WTC11 (cell line): ENCODE data around the gene SPATA31D3. TPM values are rescaled to one million over a fixed set of nuclear protein-coding genes. Genes with fewer than 3 reads are reported as not detected.

ENCODE experiments used
- ATAC-seq: fragments of 200-7000 bp; cut with Tn5 transposase; 2 replicates; pipeline ENCODE4 v1.10.0; 2021; ENCODE audit warnings: mild to moderate bottlenecking, moderate library complexity
- CTCF ChIA-PET: fragments of 300-600 bp; sonication (Branson Sonifier 250); formaldehyde crosslinking; loops from one replicate; lab custom pipeline; 2021; ENCODE audit warnings: antibody characterized with exemption; lab: Charles Lee
- POLR2A ChIA-PET: fragments of 350-600 bp; sonication (Branson Sonifier 250); formaldehyde crosslinking; loops from one replicate; lab custom pipeline; 2021; ENCODE audit warnings: antibody characterized with exemption; lab: Charles Lee
- DNase-seq: peaks from one replicate; pipeline ENCODE4 v3.0.0; 2021; ENCODE audit warnings: low spot score
- H3K27ac Mint-ChIP-seq: 2 replicates; pipeline ENCODE4 v1.8.0; 2021; ENCODE audit warnings: mixed read lengths
- H3K27me3 Mint-ChIP-seq: 2 replicates; pipeline ENCODE4 v1.8.0; 2021; ENCODE audit warnings: low read depth, mild to moderate bottlenecking, moderate library complexity, mixed read lengths
- H3K36me3 Mint-ChIP-seq: 2 replicates; pipeline ENCODE4 v1.8.0; 2021; ENCODE audit warnings: mixed read lengths
- H3K4me1 Mint-ChIP-seq: 2 replicates; pipeline ENCODE4 v1.8.0; 2022; ENCODE audit warnings: mixed read lengths
- H3K4me3 Mint-ChIP-seq: 2 replicates; pipeline ENCODE4 v1.8.0; 2021; ENCODE audit warnings: mild to moderate bottlenecking, moderate library complexity, mixed read lengths
- H3K9me3 Mint-ChIP-seq: 2 replicates; pipeline ENCODE4 v1.8.0; 2021; ENCODE audit warnings: mixed read lengths
- ATF1 ChIP-seq: sonication (generic); formaldehyde crosslinking; IDR thresholded peaks from 2 replicates; pipeline ENCODE4 v1.8.1; 2023; ENCODE audit warnings: mild to moderate bottlenecking, moderate library complexity, missing genetic modification reagents
- ELF4 ChIP-seq: sonication (generic); formaldehyde crosslinking; IDR thresholded peaks from 2 replicates; pipeline ENCODE4 v1.8.1; 2022; ENCODE audit warnings: low read depth, mild to moderate bottlenecking, moderate library complexity, missing genetic modification reagents
- EMX1 ChIP-seq: fragments of 250-450 bp; sonication (Bioruptor Pico); IDR thresholded peaks from 2 replicates; pipeline ENCODE4 v1.8.0; 2021; ENCODE audit warnings: mild to moderate bottlenecking
- FOXK1 ChIP-seq: sonication (generic); formaldehyde crosslinking; IDR thresholded peaks from 2 replicates; pipeline ENCODE4 v1.8.0; 2022; ENCODE audit warnings: mild to moderate bottlenecking, moderate library complexity, missing genetic modification reagents
- GABPB1 ChIP-seq: sonication (generic); formaldehyde crosslinking; IDR thresholded peaks from 2 replicates; pipeline ENCODE4 v1.8.1; 2023; ENCODE audit warnings: mild to moderate bottlenecking, missing genetic modification reagents
- GRHL2 ChIP-seq: fragments of 250-450 bp; sonication (Bioruptor Pico); IDR thresholded peaks from 2 replicates; pipeline ENCODE4 v1.8.0; 2022; ENCODE audit warnings: mild to moderate bottlenecking, moderate library complexity; ENCODE audit not compliant: insufficient replicate concordance, severe bottlenecking
- JAZF1 ChIP-seq: fragments of 250-450 bp; sonication (Bioruptor Pico); IDR thresholded peaks from 2 replicates; pipeline ENCODE4 v1.9.0; 2021; ENCODE audit warnings: moderate library complexity, mild to moderate bottlenecking, inconsistent platforms
- JUN ChIP-seq: sonication (generic); formaldehyde crosslinking; IDR thresholded peaks from 2 replicates; pipeline ENCODE4 v1.8.0; 2023; ENCODE audit warnings: mild to moderate bottlenecking, missing genetic modification reagents
- RELA ChIP-seq: sonication (generic); formaldehyde crosslinking; IDR thresholded peaks from 2 replicates; pipeline ENCODE4 v1.8.1; 2022; ENCODE audit warnings: missing genetic modification reagents, mild to moderate bottlenecking, borderline replicate concordance
- SMAD3 ChIP-seq: sonication (generic); formaldehyde crosslinking; IDR thresholded peaks from 2 replicates; pipeline ENCODE4 v1.8.0; 2022; ENCODE audit warnings: missing genetic modification reagents, mild to moderate bottlenecking, borderline replicate concordance
- SMAD4 ChIP-seq: sonication (generic); formaldehyde crosslinking; IDR thresholded peaks from 2 replicates; pipeline ENCODE4 v1.8.0; 2022; ENCODE audit warnings: mild to moderate bottlenecking, missing genetic modification reagents
- USF1 ChIP-seq: sonication (generic); formaldehyde crosslinking; IDR thresholded peaks from 2 replicates; pipeline ENCODE4 v1.8.0; 2022; ENCODE audit warnings: mild to moderate bottlenecking, missing genetic modification reagents
- ZMAT4 ChIP-seq: fragments of 250-450 bp; sonication (Bioruptor Pico); IDR thresholded peaks from 2 replicates; pipeline ENCODE4 v1.9.0; 2021; ENCODE audit warnings: mild to moderate bottlenecking
- ZNF121 ChIP-seq: sonication (generic); formaldehyde crosslinking; IDR thresholded peaks from 2 replicates; pipeline ENCODE4 v1.8.0; 2023; ENCODE audit warnings: missing genetic modification reagents
- ZNF219 ChIP-seq: sonication (generic); formaldehyde crosslinking; IDR thresholded peaks from 2 replicates; pipeline ENCODE4 v1.8.0; 2023; ENCODE audit warnings: missing genetic modification reagents, mild to moderate bottlenecking, borderline replicate concordance
- ZNF317 ChIP-seq: sonication (generic); formaldehyde crosslinking; IDR thresholded peaks from 2 replicates; pipeline ENCODE4 v1.8.1; 2023; ENCODE audit warnings: low read depth, mild to moderate bottlenecking, moderate library complexity, missing genetic modification reagents, borderline replicate concordance
- ZNF396 ChIP-seq: fragments of 250-450 bp; sonication (Bioruptor Pico); IDR thresholded peaks from 2 replicates; pipeline ENCODE4 v1.8.0; 2021; ENCODE audit warnings: mild to moderate bottlenecking, moderate library complexity, borderline replicate concordance
- total RNA-seq: library from RNA; stranded (reverse); gene quantifications from 3 replicates; pipeline ENCODE4 v1.2.3, GENCODE V29; 2021
- TF ChIP-seq, protein P1 (sequence below): sonication (generic); formaldehyde crosslinking; conservative IDR thresholded peaks from 2 replicates; pipeline ENCODE4 v1.8.1; 2022; ENCODE audit warnings: mild to moderate bottlenecking, missing genetic modification reagents
- TF ChIP-seq, protein P2 (sequence below): sonication (generic); formaldehyde crosslinking; IDR thresholded peaks from 2 replicates; pipeline ENCODE4 v1.8.0; 2023; ENCODE audit warnings: missing genetic modification reagents
- TF ChIP-seq, protein P3 (sequence below): sonication (generic); formaldehyde crosslinking; IDR thresholded peaks from 2 replicates; pipeline ENCODE4 v1.8.1; 2022; ENCODE audit warnings: mild to moderate bottlenecking, missing genetic modification reagents, moderate library complexity, borderline replicate concordance

SPATA31D3 gene
- total RNA-seq, 1 experiment from 2014 or later: not detected

- DNase-seq (no peak), ATAC-seq (no peak)
- H3K9me3 Mint-ChIP-seq: peaks cover 34% of the 10 kb centered on the region
- POLR2A ChIA-PET: no interaction called here
- no peak overlapping the region for H3K27ac Mint-ChIP-seq
- no peaks in the 10 kb centered on the region for H3K27me3 Mint-ChIP-seq
- H3K4me3 Mint-ChIP-seq: no peak overlapping the region
- no peaks in the 10 kb centered on the region; the same call in 1 of the 2 replicates for H3K36me3 Mint-ChIP-seq
- CTCF ChIA-PET: no interaction called here
- TF ChIP-seq, protein P1, sequence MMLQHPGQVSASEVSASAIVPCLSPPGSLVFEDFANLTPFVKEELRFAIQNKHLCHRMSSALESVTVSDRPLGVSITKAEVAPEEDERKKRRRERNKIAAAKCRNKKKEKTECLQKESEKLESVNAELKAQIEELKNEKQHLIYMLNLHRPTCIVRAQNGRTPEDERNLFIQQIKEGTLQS (CRISPR knock-in tag): no peak
- TF ChIP-seq JUN (CRISPR knock-in tag) (no peak), ELF4 (CRISPR knock-in tag) (no peak), EMX1 (no peak), SMAD3 (CRISPR knock-in tag) (no peak)
- H3K4me1 Mint-ChIP-seq: no peaks in the 10 kb centered on the region
Measured at GRCh38 chr9:81974764-81975163, 31.5 kb downstream of the SPATA31D3 start.

- DNase-seq (peak; percentile 32), ATAC-seq (peak; percentile 75)
- Mint-ChIP-seq H3K4me1 (no peaks in the 10 kb centered on the region), H3K9me3 (peaks cover 20% of the 10 kb centered on the region), H3K27me3 (no peaks in the 10 kb centered on the region), H3K27ac (no peak overlapping the region), H3K36me3 (no peaks in the 10 kb centered on the region), H3K4me3 (no peak overlapping the region)
- CTCF ChIA-PET: no interaction called here
- POLR2A ChIA-PET: interaction anchor here (0.6 kb wide), 1 partner anchor 66 kb away, joined by 3 read pairs; no protein-coding TSS in a partner anchor
- TF ChIP-seq RELA (CRISPR knock-in tag): no peak
- TF ChIP-seq ZNF219 (CRISPR knock-in tag): no peak
- TF ChIP-seq FOXK1 (CRISPR knock-in tag): no peak
- TF ChIP-seq, protein P1 (CRISPR knock-in tag): no peak
- no peak for TF ChIP-seq JAZF1 (CRISPR knock-in tag)
- no peak for TF ChIP-seq ZNF317
- no peak for TF ChIP-seq SMAD4 (CRISPR knock-in tag)
- TF ChIP-seq, protein P2, sequence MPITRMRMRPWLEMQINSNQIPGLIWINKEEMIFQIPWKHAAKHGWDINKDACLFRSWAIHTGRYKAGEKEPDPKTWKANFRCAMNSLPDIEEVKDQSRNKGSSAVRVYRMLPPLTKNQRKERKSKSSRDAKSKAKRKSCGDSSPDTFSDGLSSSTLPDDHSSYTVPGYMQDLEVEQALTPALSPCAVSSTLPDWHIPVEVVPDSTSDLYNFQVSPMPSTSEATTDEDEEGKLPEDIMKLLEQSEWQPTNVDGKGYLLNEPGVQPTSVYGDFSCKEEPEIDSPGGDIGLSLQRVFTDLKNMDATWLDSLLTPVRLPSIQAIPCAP (CRISPR knock-in tag): no peak
- TF ChIP-seq ZMAT4: no peak
- no peak for TF ChIP-seq GABPB1
Measured at GRCh38 chr9:81976351-81976750, 33.1 kb downstream of the SPATA31D3 start.

GRCh38 chr9:81979196-81979595 lies 35.9 kb downstream of the SPATA31D3 start:
- H3K27ac Mint-ChIP-seq: no peak overlapping the region
- no peaks in the 10 kb centered on the region for H3K4me1 Mint-ChIP-seq
- ChIA-PET POLR2A (no interaction called here), CTCF (no interaction called here)
- DNase-seq (no peak), ATAC-seq (no peak)
- H3K4me3 Mint-ChIP-seq: no peak overlapping the region
- H3K36me3 Mint-ChIP-seq: no peaks in the 10 kb centered on the region
- peaks cover 7% of the 10 kb centered on the region for H3K9me3 Mint-ChIP-seq
- no peaks in the 10 kb centered on the region for H3K27me3 Mint-ChIP-seq
- TF ChIP-seq ZNF219 (CRISPR knock-in tag) (no peak), USF1 (CRISPR knock-in tag) (no peak), ZNF396 (CRISPR knock-in tag) (no peak), GRHL2 (CRISPR knock-in tag) (no peak), ATF1 (no peak), ZNF121 (CRISPR knock-in tag) (no peak), JUN (CRISPR knock-in tag) (no peak), ELF4 (CRISPR knock-in tag) (no peak)
- TF ChIP-seq, protein P3, sequence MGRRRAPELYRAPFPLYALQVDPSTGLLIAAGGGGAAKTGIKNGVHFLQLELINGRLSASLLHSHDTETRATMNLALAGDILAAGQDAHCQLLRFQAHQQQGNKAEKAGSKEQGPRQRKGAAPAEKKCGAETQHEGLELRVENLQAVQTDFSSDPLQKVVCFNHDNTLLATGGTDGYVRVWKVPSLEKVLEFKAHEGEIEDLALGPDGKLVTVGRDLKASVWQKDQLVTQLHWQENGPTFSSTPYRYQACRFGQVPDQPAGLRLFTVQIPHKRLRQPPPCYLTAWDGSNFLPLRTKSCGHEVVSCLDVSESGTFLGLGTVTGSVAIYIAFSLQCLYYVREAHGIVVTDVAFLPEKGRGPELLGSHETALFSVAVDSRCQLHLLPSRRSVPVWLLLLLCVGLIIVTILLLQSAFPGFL: no peak
